Activated CD4-positive, CD25-positive, alpha-beta regulatory T cell treated with anti-CD3 and anti-CD28 coated beads, Interleukin-2, amount 50 U/mL, for 72 hours (primary cell): Measurements from ENCODE around the gene KCNJ6.

Experiments
- DNase-seq: peaks from one replicate; pipeline ENCODE4 v3.0.0; 2021

KCNJ6 gene

DNA sequence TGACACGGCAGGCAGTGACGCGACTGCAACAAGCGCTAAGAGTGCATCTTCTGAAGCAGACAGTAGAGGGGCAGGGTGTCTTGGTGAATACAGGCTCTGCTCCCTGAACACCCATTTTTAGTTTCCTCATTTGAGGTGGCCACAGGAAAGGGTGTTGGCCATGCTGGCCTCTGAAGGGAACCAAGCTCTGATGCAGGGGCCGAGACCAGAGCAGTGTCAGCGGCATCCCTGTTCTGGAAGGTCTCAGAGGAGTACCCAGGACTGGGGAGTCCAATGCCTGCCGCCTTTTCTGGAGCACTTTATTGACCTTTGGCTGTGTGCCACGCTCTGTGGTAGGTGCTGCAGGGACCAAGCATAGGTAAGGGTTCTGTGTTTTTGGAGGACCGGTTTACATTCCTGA is 100.4 kb downstream of the KCNJ6 start:
- no peak for DNase-seq

DNA sequence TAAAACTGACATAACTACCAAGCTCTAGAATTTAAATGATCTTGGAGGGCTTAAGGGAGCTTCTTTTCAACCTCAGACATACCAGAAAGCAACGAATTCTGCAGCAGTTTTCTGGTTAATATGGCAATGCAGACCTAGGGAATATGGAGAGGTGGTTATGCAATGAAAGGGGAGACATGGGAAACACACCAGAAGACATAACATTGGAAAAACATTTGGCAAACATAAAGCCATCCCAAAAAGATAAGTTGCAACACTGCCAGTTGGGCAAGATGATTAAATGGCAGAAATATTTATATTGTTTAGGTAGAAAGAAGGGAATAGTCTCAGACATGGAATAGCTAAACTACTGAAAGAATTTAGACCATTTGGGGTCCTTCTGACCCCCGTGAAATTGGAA is 104.5 kb downstream of the KCNJ6 start:
- DNase-seq: no peak

DNA sequence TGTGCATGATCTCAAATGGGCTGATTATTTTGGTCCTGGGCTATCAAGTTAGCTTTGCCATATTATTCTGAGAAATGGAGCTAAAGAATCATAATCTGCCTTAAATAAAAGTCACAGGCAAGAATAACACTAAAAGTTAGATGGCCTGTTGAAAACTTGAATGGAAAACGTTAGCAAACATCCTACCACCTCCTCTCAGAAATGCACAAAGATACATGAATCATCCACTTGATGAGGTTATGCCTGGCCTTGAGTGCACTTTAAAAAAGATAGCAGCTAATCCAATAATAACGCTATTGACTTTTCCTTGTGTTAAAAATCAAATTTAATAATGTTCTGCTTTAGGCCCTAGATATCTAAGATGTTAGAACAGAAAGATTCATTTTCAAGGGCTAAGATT is 108.0 kb downstream of the KCNJ6 start:
- DNase-seq: no peak

DNA sequence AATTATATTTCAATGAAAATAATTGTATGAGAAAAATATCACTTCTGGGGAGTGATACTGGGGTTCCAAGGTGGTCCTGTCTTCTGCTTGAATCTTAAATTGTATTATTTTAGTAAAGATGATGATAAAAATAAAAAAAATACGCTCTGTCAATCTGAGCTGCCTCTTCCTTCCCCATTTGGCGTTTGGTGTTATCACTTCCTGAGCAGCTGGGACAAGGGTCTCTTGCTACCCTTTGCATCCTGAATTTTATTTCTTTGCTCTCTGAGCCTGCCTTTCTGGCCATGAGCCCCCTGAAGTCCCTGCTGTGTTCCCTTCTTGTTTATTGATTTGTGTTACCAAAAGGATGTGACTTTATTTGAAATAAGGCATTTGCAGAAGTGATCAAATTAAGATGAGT is 111.0 kb downstream of the KCNJ6 start:
- DNase-seq: no peak

DNA sequence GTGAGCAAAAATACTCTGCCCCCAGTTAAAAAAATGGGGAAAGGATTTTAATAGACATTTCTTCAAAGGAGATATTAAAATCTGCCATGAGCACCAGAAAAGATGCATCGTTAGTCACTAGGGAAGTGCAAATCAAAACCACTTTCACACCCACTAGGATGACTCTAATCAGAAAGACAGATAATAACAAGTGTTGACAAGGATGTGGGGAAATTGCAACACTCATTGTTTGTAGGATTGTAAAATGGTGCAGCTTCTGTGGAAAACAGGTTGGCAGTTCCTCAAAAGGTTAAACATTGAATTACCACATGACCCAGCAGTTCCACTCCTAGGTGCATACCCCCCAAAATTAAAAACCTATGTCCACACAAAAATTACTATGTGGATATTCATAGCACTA is 112.3 kb downstream of the KCNJ6 start:
- DNase-seq: no peak

DNA sequence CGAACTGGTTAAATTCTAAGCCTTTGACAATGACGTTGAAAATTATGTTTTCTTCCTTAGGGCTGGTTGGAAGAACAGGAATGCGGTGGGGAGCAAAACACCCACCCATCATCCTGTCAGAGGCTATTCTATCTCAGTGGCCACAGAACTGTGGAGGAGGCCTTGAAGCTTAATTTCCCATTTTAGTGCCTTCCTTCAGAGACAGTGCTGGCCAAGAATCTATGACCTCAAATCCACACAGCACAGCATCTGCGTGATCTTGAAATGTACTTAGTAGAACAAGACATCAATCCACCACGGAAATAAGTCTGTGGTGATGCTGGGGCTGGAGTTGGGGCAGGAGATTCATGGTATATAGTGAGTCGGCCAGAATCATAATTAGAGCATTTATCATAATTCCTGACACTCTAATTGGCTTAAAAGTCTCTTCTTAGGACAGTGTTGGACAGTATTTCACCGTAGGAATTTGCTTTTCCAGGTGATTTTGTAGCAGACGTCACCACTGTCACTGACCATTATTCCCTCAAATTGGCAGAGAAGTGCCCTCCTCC is 113.1 kb downstream of the KCNJ6 start:
- no peak for DNase-seq

DNA sequence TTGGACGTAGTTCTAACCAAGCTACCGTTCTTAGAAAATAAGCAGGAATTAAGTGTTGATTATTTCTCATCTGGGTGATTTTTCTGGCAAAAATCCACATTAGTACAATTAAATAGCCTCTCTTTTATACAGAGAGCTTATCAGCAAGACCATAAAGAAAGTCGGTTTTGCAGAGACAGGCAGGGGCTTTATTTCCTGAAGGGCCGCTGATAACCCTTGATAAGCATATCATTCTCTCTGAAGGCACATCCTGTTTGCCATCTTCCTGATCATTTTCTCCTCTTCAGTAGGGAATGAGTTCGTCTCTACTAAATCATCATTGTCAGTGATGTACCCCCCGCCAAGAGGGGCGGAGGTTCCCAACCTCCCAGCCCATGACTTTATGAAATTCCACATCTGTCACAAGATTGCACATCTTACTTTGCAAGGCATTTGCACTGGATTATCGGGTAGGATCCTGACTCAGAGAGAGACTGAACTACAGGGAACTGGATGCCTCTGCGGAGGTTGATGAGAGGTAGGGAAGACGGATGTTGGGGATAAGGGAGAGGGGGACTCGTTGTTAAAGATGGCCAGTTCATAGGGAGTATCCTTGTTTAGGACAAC is 115.7 kb downstream of the KCNJ6 start:
- DNase-seq: no peak

DNA sequence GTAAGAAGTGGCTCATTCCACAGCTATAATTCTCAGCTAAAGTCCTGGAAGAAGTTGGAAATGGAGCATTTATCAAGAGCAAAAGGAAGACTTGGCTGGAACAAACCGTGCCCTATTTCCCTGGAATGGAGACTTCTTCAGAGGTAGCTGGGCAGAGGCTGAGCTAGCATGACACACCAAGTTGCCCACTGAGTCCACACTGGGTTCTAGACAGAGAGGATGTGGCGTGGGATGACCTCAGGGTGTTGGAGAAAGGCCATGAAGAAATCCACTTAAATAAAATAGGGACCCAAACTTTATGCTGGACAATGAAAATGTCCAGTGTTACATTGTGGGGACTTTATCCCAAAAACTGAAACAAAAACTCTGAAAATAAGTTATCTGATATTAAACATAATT is 116.2 kb downstream of the KCNJ6 start:
- no peak for DNase-seq

DNA sequence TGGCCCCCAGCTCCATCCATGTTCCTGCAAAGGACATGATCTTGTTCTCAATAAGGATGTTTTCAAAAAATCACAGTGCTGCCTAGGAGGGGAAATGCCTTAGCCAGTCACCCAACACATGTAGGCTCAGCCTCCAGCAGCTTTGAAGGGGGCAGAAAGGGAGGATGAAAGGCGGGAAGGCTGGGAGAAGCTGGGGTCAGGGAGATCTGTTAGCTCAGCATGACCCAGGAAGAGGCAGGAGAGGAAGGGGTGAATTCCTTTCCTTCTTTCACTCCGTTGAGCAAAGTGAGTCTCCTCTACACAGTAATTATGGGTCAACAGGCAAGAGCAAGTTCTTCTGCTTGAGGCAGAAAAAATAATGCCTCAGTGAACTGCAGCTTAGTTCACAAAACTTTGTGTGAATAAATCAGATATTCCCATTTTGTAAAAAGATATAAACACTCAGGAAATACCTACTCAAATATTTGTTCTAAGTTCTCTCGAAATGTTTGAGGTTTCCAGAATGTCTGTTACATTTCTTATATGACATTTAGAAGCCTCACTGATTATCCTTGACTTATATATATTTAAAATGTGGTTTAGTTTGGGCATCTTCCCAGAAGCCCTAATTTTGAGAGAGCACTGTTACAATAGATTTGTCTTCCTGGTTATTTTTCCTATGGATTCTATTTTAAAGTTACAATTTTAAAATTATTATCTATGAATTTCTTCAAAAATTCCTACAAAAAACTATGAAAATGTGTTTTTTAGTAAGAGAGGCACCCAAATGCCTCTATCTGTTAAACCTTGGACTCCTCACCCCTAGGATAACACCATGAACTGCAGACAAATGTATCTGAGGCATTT is 116.8 kb downstream of the KCNJ6 start:
- DNase-seq: no peak

DNA sequence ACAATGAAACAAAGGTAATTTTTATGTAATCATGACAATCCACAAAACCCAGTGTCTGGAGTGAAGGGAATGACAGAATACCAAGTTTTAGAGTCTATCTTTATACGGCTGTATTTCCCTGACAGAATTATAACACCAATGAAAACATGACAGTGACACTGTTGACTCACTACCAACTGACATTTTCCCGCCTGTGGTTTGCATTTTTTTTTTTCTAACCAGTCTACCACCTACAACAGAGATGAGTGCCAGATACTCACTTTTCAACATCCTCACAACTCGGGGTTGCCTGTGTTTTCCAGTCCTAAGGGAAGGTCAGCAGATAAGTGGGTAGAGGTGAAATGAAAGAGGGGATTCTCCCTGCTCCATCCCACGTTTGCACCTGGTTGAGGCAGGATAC is 118.9 kb downstream of the KCNJ6 start:
- no peak for DNase-seq

DNA sequence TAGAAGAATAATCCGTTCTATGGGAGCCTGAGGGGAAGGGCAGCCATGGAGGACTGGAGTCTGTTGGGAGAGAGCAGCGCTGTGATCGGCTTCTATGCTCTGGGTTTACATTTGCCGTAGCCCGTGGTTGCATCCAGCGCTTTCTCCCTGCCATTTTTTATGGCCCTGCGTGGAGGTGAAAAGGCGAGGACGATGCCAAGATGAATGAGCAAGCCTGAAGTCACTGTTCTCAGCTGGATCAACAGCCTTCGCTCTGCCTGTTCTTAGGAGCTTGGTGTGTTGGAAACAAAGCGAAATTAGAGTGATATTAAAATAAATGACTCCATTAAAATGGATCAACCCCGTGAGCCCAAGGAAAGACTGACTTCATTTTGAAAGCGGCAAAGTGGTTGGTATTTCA is 120.2 kb downstream of the KCNJ6 start:
- no peak for DNase-seq

DNA sequence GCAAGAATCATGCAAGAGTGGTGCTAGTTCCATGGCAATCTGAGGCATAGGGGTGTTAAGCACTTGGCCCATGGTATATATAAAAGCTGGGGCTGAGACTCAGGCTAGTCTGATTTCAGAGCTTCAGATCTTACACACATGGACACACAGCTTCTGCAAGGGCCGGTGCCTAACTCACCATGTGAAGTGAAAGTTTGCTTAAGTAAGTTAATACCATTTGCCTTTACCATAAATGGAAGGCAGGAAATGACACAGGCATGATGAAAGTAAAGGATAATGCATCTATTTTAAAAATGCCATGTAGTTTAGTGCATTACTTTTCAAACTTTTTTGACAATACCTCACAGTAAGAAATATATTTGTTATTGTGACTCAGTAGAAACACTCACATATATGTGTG is 122.6 kb downstream of the KCNJ6 start:
- DNase-seq: no peak

DNA sequence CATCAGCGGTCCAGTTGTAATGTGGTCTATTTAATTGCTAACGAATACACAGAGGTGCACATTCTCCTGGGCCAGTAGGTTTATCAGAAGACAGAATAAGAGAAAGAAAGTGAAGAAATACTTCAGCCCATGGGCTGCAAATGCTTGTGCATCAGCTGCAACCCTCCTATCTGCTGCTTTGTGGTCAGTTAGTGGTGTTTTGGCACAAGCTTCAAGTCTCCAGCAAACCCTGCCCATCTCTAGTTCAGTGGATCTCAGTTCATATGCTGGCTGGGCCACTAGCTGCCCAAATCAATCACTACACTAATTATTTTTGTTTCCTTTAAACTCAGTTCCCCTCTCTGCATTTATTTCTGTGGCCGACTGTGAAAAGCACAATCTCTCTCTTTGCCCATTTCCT is 124.2 kb downstream of the KCNJ6 start:
- DNase-seq: no peak

DNA sequence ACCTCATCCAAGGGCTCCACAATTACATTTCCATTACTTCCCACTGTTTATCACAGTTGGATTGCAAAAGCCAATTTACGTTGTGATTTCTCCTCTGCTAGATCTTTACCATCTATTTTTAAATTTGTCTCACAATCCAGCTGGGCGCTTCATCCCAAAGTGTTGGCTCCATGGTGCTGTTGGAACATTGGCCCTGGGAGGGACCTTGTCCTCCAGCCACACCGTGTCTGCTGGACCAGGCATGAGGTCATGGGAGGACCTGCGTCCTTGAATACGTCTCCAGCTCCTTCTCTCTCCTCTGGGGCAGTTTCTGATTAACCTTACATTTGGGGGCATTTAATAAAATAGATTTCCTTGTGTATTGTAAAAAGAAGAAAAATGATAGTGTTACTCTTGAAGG is 125.4 kb downstream of the KCNJ6 start:
- DNase-seq: no peak

DNA sequence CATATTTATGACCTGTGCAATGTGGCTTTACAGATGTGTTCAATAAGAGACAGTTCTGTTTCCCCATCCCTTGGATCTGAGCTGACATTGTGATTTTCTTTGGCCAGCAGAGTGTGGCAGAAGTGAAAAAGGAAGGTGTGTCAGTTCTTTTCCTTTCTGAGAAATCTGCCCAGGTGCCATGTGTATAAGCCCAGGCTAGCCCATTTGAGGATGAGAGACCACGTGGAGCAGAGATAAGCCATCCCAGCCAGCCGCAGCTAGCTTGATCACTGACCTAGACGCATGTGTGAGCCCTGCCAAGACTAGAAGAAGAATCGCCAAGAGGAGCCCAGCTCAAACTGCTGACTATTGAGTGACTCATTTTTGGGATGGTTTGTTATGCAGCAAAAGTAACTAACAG is 127.8 kb downstream of the KCNJ6 start:
- no peak for DNase-seq

DNA sequence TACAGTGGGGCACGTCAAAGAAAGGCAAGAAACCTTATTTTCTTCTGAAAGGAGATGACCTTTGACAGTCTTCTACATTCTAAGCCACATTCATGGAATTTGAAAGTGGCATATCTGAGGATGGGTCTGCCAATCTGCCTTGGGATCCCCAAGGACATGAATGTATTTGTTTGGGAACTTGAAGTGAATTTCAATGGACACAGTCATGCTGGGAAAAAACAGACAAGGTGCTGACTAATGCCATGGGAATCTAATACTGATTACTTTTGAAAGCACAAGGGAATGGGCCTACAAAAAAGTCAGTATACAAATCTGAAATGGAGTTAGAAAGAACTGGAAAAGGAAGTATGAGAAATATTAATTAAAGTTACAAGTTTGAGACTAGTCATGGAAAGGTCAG is 128.8 kb downstream of the KCNJ6 start:
- no peak for DNase-seq

DNA sequence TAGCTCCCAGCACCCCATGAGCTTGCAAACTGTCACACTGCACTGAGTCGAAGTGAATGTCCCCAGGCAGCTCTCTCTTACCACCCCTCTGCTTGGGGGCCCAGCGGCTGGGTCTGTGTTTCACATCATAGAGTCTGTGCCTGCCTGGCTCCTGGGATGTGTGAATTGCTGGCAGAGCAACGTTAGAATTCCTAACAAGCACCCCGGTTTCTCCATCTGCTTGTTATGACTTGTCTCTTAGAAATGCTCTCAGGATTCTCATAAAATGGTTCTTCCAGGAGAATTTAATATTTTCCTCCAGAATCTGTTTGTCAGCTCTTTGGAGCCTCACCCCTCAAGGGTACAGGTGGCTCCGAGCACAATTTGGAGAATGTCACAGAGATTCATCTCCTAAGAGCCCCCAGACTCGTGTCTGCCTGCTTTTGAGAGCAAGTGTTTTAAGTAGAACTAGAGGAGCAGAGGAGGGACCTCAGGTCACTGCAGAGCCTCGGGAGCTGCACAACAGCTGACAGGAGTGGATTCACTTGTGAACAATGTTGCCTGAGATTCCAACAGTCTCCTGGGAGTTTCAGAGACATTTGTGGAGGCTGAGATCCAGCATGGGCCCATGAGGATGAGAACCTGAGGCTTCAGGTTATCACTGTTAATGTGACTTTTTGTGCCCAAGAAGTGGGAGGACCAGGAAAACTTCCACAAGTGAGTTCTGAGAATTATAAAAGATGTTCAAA is 131.5 kb downstream of the KCNJ6 start:
- no peak for DNase-seq

DNA sequence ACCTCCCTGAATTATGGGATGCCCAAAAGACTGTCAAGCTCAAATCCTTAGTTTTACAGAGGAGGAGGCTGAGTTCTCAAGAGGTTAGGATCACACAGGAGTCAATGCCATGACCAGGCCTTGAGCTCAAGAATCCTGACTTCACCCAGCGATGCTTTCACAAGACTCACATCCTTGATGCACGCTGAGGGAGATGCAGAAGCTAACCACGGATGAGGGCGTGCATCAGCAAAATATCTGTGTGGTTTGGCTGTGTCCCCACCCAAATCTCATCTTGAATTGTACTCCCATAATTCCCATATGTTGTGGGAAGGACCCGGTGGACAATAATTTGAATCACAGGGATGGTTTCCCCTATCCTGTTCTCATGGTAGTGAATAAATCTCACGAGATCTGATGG is 133.2 kb downstream of the KCNJ6 start:
- no peak for DNase-seq

DNA sequence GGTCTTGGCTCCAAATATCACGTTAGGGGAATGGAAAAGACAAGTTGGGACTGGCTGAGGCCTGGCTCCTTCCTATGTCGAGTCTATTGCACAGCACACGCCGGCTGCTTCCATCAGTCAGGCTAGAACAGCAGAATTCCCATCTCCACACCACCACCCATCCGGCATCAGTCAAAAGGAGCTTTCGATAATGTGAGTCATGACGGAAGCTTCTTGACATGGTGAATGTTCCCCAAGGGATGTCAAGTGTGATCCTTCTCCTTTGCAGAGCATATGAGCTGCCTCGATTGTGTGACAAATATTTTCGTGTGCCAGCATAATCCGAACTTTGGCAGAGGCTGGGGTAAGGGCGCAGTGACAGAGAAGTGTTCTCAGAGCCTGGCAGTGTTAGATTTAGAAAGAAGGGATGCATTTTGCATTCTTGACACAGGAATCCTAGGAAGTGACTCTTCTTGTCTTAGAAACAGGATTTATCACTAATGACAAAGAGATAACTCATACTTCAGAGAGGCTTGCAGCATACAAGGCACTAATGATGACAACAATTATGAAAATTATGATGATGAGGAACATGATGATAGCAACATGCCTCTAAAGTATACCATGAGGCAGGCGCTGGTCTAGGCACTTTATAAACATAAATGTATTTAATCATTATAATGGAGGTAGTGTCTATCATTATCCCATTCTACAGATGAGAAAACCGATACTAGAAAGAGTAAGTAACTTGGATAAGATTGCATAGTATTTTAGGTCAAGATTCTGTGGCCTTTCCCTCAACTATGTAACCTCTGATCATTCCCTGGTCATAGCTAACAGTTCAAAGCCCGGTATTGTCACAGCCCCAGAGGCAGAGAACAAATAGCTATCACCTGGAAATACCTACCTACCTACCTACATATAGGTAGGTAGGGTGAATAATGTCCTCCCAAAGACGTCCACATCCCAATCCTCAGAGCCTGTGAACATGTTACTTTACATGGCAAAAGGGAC is 135.0 kb downstream of the KCNJ6 start:
- DNase-seq: no peak

DNA sequence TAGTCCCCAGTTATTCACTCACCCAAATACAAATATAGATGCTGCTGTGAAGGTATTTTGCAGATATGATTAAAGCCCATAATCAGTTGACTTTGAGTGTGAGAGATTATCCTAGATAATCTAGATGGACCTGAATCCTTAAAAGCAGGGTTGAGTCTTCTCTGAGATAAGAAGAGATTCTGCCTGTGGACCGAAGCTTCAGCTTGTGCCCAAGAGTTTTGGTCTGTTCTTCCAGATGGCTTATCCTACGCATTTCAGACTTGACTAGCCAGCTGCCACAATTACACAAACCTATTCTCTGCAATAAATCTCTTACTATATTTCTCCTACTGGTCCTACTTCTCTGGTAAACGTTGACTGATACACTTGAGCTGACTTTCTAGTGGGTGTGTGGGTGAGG is 145.1 kb downstream of the KCNJ6 start:
- DNase-seq: no peak

DNA sequence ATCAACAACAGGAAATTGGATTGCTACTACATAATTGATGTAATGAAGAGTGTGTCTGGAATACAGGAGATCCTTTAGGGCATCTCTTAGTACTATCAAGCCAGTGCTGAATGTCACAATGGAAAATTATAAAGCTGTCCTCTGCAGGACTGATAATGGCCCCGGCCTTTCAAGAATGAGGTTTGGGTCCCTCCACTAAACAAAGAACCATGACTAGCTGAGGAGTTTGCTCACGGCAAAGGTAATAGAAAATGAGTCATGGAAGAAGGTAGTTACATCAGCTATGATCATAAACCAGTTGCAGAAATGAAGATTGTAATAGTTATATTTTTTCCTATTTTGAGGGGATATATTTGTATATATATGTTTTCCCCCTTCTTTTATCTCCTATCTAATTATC is 145.8 kb downstream of the KCNJ6 start:
- no peak for DNase-seq

DNA sequence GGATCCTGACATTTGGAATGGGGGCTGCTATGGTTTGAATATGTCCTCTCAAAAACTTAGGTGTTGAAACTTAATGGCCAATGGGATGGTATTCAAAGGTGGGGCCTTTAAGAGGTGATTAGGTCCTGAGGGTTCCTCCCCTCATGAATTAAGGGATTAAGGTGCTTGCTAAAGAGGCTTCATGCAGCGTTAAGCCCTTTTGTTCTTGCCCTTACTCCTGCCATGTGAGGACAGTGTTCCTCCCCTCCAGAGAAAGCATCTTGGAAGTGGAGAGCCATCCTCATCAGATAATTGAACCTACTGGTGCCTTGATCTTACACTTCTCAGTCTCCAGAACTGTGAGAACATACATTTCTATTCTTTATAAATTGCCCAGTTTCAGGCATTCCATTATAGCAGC is 146.6 kb downstream of the KCNJ6 start:
- no peak for DNase-seq

DNA sequence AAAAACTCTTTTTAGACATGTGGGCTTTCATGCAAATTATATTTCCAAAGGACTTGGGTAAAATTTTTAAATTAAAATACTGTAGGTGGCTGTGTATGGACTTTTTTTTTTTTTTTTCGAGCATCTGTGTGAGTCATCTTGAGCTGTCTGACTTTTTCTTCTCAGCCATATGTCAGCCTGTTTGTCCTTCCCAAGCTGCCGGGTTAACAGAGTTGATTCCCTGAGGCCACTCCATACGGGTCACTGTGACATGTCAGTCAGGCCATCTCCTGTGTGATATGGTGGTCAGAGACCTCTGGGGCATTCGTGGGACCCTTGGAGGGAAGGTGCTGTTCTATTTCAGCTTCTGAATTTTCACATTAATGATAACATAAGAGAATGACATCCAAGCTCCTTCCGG is 148.3 kb downstream of the KCNJ6 start:
- DNase-seq: no peak
